GM10266 (cell line): ENCODE results near the gene NKAIN2.
"Not testable (repeated sequence)": the region's sequence is repeated elsewhere in the genome, so short reads cannot be mapped to it uniquely, and the experiment has no call there.

Source experiments
- DNase-seq: peaks from one replicate; pipeline ENCODE4 v3.0.0; 2012; ENCODE audit errors: extremely low spot score
- CTCF ChIP-seq: IDR thresholded peaks from 2 replicates; pipeline ENCODE4 v1.5.1; 2012; ENCODE audit warnings: mild to moderate bottlenecking, low read depth; ENCODE audit not compliant: control insufficient read depth, insufficient read depth; ENCODE audit errors: missing control alignments

Gene NKAIN2

DNA sequence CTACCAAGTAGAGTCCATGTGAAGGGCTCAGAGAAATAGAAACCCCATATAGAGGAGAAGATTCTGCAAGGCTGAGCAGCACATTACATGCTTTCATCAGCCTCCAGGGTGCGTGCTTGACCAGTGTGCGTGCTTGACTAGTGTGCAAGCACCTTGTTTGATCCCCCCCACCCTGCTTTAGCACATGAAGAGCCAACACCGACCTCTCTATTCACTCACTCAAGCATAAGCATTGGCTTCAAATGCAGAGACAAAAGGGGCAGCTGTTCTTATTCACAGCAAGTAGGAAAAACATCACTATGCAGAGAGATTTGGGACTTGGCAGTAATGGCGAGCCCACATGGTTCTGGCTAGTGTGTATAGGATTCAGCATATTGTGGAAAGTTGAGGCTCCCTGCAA, 879.8 kb downstream of the NKAIN2 start:
- no peak for TF ChIP-seq CTCF
- DNase-seq, result no peak

- TF ChIP-seq CTCF, result no peak
- DNase-seq, result no peak
These were observed 881.0 kb downstream of the NKAIN2 start for GRCh38 chr6:124684621-124685020.

DNA sequence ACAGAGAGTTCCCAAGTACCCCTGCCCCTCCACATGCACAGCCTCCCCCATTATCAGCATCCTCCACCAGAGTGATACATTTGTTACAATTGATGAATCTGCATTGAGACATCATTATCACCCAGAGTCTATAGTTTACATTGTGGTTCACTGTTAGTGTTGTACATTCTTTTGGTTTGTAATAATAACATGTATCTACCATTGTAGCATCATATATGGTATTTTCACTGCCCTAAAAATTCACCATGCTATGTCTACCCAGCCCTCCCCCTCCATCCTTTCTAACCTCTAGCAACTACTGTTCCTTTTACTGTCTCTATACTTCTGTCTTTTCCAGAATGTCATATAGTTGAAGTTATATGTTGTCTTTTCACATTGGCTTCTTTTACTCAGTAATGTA, 884.7 kb downstream of the NKAIN2 start:
- DNase-seq, result no peak
- TF ChIP-seq CTCF, result no peak

DNA sequence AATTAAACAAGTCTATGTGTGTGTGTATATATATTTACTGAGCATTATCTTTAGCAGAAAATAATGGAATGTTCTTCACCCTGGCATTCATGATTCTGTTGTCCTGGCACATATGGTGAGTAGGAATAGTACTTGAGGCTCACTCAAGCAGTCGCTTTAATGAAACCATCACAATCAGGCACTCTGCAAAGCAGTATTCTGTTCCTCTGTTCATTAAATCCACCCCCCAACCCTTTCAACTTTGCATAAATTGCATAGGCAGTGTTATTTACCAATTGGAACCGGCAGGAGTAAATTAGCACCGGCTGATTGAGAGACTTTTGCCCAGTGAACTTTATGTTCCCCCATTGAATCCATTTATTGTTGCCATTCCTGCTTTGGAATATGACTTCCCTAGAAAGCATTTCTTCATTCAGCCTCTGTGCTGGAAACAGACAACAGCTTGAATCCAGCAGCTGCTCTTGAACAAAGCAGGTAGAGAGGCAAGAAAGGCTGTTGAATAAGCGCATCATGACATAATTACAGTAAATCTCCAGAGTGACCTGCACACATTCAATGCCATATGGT, 890.6 kb downstream of the NKAIN2 start:
- no peak for TF ChIP-seq CTCF
- no peak for DNase-seq

GRCh38 chr6:124699038-124699437, 895.4 kb downstream of the NKAIN2 start:
- no peak for DNase-seq
- no peak for TF ChIP-seq CTCF

DNA sequence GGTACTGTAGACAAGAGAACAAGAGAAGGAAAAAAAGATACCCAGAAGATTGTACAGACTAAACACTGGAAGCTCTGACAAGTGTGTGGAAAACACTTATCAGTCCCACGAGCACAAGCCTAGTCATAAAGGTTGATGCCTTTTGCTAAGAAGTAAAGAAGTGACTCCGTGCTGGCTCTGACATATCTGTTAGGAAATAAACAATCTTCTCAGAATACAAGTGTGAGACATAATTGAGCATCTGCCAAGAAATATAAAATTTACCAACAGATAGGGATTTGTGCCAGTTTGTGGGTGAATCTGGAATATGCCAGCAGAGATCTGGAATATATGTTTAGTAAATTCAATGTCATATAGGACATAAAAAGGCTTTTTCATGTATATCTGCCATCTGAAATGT, 899.9 kb downstream of the NKAIN2 start:
- no peak for TF ChIP-seq CTCF
- no peak for DNase-seq

DNA sequence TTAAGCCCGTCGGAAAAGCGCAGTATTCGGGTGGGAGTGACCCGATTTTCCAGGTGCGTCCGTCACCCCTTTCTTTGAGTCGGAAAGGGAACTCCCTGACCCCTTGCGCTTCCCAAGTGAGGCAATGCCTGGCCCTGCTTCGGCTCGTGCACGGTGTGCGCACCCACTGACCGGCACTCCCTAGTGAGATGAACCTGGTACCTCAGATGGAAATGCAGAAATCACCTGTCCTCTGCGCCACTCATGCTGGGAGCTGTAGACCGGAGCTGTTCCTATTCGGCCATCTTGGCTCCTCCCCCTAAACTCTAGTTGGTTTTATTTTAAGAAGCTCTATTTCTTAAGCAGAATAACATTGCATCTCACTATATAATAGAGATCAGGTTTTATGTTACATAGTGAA, 908.9 kb downstream of the NKAIN2 start:
- DNase-seq, result not testable (repeated sequence)

DNA sequence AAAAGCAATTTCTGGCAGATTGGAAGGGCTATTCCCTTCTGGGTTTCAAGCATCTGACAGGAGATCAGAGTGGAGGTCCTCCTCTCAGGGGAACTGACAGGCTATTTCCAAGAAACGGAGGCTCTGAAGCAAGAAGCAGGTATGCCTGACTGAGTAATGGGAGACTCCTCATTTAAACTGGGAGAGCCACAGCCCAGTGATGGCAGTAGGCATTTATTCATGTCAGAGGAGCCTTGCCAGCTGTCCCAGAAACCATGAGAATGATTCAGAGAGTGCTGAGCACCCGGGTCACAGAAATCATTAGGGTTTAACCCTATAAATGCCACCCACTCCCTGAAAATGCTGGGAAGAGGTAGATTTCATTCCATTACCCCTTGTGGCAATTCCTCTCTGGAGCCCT, 911.1 kb downstream of the NKAIN2 start:
- TF ChIP-seq CTCF, result no peak
- DNase-seq, result no peak
